ENCODE results near the gene ZFP82.

DNA sequence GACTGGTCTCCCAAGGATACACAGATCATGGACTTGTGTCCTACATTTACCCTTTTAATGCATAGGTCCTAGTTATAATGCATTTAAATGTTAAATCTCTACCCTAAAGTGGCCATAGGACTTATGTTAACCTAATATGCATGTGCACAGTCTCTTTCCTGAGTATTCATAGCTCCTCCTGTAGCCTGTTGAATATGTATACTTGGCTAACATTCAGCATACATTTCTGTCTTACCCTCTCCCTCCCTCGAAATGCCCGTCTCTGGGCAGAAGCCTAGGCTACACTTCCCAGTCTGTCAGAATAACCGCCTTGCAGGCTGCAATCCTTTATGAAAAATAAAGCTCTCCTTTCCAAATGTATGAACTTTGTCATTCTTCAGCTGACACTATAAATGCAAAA lies 13.9 kb downstream of the ZFP82 start:
- TF ChIP-seq, protein P1, sequence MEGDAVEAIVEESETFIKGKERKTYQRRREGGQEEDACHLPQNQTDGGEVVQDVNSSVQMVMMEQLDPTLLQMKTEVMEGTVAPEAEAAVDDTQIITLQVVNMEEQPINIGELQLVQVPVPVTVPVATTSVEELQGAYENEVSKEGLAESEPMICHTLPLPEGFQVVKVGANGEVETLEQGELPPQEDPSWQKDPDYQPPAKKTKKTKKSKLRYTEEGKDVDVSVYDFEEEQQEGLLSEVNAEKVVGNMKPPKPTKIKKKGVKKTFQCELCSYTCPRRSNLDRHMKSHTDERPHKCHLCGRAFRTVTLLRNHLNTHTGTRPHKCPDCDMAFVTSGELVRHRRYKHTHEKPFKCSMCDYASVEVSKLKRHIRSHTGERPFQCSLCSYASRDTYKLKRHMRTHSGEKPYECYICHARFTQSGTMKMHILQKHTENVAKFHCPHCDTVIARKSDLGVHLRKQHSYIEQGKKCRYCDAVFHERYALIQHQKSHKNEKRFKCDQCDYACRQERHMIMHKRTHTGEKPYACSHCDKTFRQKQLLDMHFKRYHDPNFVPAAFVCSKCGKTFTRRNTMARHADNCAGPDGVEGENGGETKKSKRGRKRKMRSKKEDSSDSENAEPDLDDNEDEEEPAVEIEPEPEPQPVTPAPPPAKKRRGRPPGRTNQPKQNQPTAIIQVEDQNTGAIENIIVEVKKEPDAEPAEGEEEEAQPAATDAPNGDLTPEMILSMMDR (conservative IDR thresholded peaks at IDR 0.05 in 1 of 2, IDR thresholded peaks at IDR 0.05 in 1 of 2; ENCODE audit: low read depth in 1 of 2, low read length in 2 of 2), result no peak
- TF ChIP-seq EZH2 (IDR thresholded peaks at IDR 0.05; ENCODE audit: low read length, missing control alignments), result no peak
